ENCODE results near the gene NF1.

DNA sequence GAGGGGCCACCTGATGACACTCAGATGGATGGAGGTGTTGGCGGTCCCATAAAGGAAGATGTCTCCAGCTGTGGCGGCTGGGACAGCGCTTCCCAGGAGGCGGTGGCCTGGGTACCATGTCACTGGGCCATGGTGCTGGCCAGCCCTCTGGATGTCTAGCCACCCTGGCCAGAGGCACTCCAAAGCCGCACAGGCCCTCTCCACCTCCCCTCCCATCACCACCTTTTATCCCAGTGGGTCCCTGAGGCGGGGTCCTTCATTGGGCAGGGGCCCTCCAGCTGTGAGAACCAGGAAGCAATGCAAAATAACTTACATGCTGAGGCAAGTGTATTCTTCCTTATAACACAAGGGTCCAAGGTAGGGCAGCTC, 319.8 kb downstream of the NF1 start:
- TF ChIP-seq CTCF (IDR thresholded peaks at IDR 0.05) (no peak), POLR2A (IDR thresholded peaks at IDR 0.05) (no peak), POLR2AphosphoS5 (IDR thresholded peaks at IDR 0.05) (no peak)
